Activated CD4-positive, alpha-beta T cell treated with anti-CD3 and anti-CD28 coated beads, Interleukin-2, amount 50 U/mL, for 48 hours (primary cell): Measurements from ENCODE around the gene ACTC1.

ENCODE experiments used
- DNase-seq, 2 experiments: peaks; one replicate each; pipeline ENCODE4 v3.0.0-alpha.2; 2020

ACTC1 gene

DNA sequence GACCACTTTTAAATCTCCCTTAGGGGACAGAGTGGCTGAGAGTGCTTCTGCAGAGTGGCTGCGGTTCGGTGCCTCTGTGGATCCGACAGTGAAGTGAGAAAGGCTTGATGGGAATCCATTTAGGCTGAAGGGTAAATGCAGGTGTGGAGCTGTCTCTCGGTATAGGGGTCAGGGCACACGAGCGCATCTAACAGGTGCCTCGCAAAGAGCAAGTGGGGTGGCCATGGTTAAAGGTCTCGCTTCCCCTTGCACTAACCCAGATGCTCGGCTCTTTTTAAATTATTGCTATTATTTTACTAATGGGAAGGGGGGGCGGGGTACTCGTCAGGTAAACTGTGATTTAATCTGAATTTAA is 40.0 kb downstream of the ACTC1 start:
- DNase-seq = no peak

DNA sequence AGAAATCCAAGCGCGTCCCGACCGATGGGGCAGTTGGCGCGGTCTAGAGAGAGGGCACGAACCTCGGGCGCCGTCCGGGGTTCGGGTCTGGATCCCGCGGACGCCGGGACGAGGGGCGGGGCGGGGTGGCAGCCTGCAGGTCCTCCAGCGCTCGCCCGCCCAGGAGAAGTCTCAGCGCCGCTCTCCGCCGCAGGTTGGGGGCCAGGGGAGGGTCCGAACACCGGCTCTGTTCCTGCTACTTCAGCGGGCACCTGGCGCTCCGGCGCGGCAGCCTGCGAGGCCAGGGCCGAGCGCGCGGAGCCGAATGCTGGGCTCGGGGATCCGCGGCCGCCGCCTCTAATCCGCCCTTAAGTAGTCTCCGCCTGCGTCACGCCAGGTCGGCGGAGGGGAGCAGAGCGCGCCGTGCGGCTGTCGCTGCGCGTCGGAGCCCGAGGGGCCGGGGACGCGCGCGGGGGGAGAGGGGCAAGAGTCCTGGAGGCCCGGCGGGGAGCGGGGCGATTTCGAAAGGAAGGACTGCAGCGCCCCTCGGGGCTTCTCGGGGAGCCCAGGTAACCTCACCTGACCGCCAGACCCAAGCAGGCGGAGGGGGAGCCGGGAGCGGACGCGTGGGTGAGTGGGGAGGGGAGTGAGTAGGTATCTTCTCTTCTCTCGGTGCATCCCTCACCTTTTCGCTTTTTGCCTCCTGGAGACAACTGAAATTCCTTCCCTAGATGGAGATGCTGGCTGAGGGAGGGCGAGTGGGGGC is 40.5 kb downstream of the ACTC1 start, which contains the start of gene GJD2:
Gene GJD2, minus strand, starts transcription at position 325 of the 745 bp plus-strand sequence. CDS start 510 bp downstream, outside the sequence.
- no peak for DNase-seq

DNA sequence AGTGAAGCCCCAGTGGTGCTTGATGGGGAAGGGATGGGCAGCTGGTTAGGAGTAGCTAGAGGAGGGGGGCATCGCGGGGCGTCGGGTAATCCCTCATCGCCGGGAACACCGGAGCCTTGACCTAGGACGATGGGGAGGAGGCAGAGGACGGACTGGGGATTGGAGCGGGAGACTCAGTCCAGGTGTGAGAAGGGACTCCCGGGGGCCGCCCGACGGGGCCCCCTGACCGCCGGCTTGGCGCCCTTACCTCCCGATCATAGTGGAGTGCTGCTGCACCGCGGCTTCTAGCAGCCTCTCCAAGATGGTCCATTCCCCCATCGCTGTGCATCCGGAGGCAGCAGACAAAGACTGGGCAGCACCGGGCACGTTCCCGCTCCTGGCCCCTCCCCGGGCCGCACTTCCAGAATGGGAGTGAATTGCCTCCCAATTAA is 41.2 kb downstream of the ACTC1 start:
- DNase-seq = no peak

DNA sequence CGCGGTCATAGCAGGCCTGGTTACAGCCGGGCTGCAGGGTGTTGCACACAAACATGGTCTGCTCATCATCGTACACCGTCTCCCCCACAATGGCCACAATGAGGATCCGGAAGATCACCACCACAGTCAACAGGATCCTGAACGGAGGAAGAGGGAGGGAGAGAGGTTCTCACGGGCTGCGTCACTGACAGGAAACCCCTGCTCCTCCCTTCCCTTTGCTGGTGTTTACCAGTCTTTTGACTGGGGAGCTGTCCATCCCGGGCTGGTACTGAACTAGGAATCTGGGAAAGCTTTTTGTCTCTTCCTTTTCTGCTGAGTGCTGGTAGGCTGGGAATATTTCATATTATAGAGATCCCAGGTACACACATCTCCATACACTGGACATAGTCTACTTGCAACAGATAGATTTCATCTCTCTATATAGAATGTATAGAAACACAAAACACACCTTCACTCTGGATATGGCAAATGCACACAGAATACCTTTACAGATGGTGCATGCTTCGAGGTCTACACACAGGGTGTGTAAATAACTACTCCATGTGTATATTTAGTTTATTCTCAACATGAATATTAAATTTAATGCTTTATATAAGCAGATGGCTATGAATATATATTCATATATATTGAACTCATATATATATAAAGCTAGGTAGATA is 42.0 kb downstream of the ACTC1 start:
- DNase-seq = no peak

DNA sequence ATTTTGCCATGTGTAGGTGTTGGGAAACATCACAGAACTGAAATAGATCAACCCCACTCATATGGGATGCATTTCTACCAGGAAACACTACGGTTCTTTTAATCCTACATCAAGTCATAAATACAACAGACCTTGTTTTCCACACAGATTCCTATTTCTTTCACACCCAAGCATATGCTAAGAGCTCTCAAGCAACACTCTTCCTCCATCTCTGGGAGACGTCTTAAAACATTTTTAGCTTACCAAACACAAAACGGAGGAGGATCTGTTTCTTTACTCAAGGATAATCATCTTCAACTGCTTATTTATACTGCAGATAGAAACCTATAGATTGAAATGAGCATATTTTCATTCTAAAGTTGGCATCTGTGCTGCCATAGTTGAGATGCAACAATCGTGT is 45.7 kb downstream of the ACTC1 start:
- DNase-seq = no peak
